PC-9 (cell line): Measurements from ENCODE around the gene ZNF595.
"Not testable (repeated sequence)": the region's sequence is repeated elsewhere in the genome, so short reads cannot be mapped to it uniquely, and the experiment has no call there.

ENCODE experiments used
- EZH2 ChIP-seq: fragments of 200-600 bp; sonication (generic); IDR thresholded peaks from 2 replicates; pipeline ENCODE4 v1.8.0; 2017; ENCODE audit warnings: antibody characterized with exemption, low read depth
- TF ChIP-seq, protein P1 (sequence below): fragments of 200-600 bp; sonication (generic); conservative IDR thresholded peaks from 2 replicates; pipeline ENCODE4 v1.6.1; 2017; ENCODE audit warnings: mixed run types, antibody characterized with exemption, mild to moderate bottlenecking, moderate library complexity

DNA sequence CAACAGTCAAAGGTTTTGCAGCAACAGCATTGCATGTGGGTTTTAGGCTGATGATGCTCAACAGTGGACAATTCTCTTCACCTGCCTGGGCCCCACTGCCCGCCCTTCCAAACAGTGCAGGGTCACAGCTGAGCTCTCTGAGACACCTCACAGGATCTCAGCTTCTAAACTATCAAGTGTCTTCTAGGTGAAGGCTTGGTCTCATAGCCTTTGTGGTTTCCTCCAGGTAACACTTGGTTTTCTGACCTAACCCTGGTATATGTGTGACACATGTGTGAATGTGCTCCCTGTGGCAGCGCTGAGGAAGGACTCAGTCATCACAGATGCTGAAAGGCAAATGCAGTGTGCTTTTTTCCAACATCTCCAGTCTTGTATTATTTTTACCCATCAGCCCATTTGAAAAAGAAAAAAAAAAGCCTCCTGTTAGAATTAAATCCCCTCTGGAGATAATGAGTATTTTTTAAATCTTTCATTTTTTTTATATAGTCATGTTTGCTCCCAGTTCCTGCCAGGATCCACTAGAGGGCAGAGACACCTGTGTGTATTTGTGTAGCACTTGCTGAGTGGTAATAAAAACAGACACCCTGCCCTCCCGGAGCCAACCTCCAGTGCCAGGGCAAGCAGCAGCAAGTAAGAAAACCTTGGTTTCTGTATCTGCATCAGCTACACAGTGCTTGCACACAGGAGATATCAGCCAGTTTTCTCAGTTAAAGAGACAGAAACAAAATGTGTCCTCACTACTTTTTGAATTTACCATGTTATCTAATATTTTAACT, 24.2 kb upstream of the ZNF595 start:
- TF ChIP-seq, protein P1, sequence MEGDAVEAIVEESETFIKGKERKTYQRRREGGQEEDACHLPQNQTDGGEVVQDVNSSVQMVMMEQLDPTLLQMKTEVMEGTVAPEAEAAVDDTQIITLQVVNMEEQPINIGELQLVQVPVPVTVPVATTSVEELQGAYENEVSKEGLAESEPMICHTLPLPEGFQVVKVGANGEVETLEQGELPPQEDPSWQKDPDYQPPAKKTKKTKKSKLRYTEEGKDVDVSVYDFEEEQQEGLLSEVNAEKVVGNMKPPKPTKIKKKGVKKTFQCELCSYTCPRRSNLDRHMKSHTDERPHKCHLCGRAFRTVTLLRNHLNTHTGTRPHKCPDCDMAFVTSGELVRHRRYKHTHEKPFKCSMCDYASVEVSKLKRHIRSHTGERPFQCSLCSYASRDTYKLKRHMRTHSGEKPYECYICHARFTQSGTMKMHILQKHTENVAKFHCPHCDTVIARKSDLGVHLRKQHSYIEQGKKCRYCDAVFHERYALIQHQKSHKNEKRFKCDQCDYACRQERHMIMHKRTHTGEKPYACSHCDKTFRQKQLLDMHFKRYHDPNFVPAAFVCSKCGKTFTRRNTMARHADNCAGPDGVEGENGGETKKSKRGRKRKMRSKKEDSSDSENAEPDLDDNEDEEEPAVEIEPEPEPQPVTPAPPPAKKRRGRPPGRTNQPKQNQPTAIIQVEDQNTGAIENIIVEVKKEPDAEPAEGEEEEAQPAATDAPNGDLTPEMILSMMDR, result not testable (repeated sequence)
- TF ChIP-seq EZH2, result not testable (repeated sequence)
